ENCODE measurements around the gene SHISA5. TPM values are rescaled to one million over a fixed set of nuclear protein-coding genes. Genes with fewer than 3 reads are reported as not detected.

SHISA5 gene
- polyA plus RNA-seq, 4 donors: 68.2 to 220 (median 106) TPM

DNA sequence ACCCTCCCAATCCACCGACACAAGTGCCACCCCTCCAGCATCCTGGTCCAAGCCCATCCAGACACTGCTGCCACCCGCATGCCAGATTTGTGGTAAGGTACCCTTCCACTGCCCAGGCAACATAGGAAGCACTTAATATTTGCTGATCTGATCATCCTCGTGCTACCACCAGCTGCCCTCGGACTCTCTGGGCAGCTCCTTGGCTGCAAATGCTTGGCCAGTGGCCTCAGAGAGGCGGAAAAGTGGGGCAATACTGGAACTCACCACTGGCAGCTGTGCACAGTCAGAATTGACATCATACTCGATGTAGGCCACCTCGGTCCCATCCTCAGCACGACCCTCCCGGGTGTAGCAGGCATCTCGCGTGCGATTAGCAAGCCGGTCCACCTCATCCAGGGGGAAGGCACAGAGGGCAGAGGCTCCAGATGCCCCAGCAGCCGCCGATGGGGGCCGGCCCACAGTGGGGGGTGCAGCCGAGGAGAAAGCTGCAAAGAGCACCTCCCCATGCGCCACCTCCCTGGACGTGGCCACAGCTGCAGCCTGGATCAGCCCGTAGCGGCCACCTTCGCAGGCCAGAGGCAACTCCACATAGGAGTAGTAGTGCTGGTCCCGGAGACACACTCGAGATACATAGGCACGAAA is 80.6 kb downstream of the SHISA5 start:
- peaks cover 0 to 37% (median 7%) of the 10 kb centered on the region in 3 donors for H3K4me1 ChIP-seq (ENCODE audit: control insufficient read depth in 3 of 3, insufficient read depth in 2 of 3, low read depth in 1 of 3, low read length in 2 of 3)

DNA sequence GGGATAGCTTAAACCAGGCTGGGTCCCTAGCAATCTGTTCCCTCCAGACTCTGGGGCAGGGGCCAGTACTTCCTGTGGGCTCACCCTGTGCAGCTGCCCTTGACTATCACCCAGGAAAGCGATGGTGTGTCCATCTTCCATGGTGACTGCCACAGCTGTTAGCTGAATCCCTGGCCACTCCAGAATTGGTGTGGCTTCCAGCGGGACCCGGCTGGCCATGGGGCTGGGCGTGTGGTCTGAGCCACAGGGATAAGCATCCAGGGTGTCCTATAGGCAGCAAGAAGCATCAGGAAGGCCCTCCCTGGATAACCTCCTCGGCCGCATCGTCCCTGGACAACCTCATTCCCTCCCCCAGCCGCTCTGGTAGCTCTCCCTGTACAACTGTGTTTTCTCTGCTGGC is 81.3 kb downstream of the SHISA5 start:
- no peaks in the 10 kb centered on the region for H3K27me3 ChIP-seq (ENCODE audit: control insufficient read depth in 3 of 3, insufficient read depth in 3 of 3, low read length in 3 of 3)
- H3K9me3 ChIP-seq (ENCODE audit: control insufficient read depth in 2 of 2, insufficient read depth in 1 of 2, low read depth in 1 of 2, low read length in 1 of 2): no peaks in the 10 kb centered on the region
- peaks cover 2 to 87% (median 6%) of the 10 kb centered on the region in 3 donors for H3K36me3 ChIP-seq (ENCODE audit: control insufficient read depth in 3 of 3, insufficient read depth in 2 of 3, low read depth in 1 of 3, low read length in 3 of 3)
- DNase-seq (no peak), FAIRE-seq (no peak)
- H3K27ac ChIP-seq (ENCODE audit: low read depth in 1 of 3, low read length in 2 of 3): no peak overlapping the region
- 85 to 96% (median 89%) methylated on average over 8 of the region's 8 CpGs for WGBS, 3 donors
- peaks cover 0 to 32% (median 7%) of the 10 kb centered on the region in 3 donors for H3K4me1 ChIP-seq (ENCODE audit: control insufficient read depth in 3 of 3, insufficient read depth in 2 of 3, low read depth in 1 of 3, low read length in 2 of 3)
- H3K4me3 ChIP-seq (ENCODE audit: low read depth in 1 of 3, low read length in 3 of 3): no peak overlapping the region

More for the DNA sequence above, 80.6 kb downstream of the SHISA5 start:
- DNase-seq (no peak), FAIRE-seq (no peak)
- H3K9me3 ChIP-seq (ENCODE audit: control insufficient read depth in 2 of 2, insufficient read depth in 1 of 2, low read depth in 1 of 2, low read length in 1 of 2): no peaks in the 10 kb centered on the region
- 87 to 89% (median 88%) methylated on average over 24 to 25 of the region's 25 CpGs for WGBS, 3 donors
- no peaks in the 10 kb centered on the region for H3K27me3 ChIP-seq (ENCODE audit: control insufficient read depth in 3 of 3, insufficient read depth in 3 of 3, low read length in 3 of 3)
- H3K27ac ChIP-seq (ENCODE audit: low read depth in 1 of 3, low read length in 2 of 3): no peak overlapping the region
- no peak overlapping the region for H3K4me3 ChIP-seq (ENCODE audit: low read depth in 1 of 3, low read length in 3 of 3)
- H3K36me3 ChIP-seq (ENCODE audit: control insufficient read depth in 3 of 3, insufficient read depth in 2 of 3, low read depth in 1 of 3, low read length in 3 of 3): peaks cover 2 to 80% (median 4%) of the 10 kb centered on the region in 3 donors

DNA sequence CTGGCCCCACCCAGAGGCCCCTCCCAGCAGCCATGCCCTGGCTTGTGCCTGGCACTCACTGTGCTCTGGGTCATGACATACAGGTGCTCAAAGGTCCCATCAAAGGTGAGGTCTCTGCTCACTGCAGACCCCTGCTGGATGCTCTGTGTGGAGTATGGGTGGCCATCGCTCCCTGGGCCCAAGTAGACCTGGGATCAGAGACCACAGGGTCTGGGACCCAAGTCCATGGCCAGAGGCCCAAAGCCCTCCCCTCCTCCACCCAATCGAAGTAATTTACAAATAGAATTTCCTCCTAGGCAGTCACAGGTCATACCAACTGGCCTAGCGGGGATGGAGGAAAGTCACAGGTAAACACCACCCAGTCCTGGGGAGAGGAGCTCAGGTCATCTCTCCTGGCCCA is 81.7 kb downstream of the SHISA5 start:
- FAIRE-seq (no peak), DNase-seq (no peak)
- Histone ChIP-seq H3K27ac (ENCODE audit: low read depth in 1 of 3, low read length in 2 of 3) (no peak overlapping the region), H3K4me3 (ENCODE audit: low read depth in 1 of 3, low read length in 3 of 3) (no peak overlapping the region), H3K36me3 (ENCODE audit: control insufficient read depth in 3 of 3, insufficient read depth in 2 of 3, low read depth in 1 of 3, low read length in 3 of 3) (peaks cover 2 to 91% (median 6%) of the 10 kb centered on the region in 3 donors), H3K27me3 (ENCODE audit: control insufficient read depth in 3 of 3, insufficient read depth in 3 of 3, low read length in 3 of 3) (no peaks in the 10 kb centered on the region), H3K4me1 (ENCODE audit: control insufficient read depth in 3 of 3, insufficient read depth in 2 of 3, low read depth in 1 of 3, low read length in 2 of 3) (peaks cover 0 to 27% (median 7%) of the 10 kb centered on the region in 3 donors), H3K9me3 (ENCODE audit: control insufficient read depth in 2 of 2, insufficient read depth in 1 of 2, low read depth in 1 of 2, low read length in 1 of 2) (no peaks in the 10 kb centered on the region)
- 61 to 83% (median 72%) methylated on average over 3 of the region's 3 CpGs for WGBS, 3 donors

DNA sequence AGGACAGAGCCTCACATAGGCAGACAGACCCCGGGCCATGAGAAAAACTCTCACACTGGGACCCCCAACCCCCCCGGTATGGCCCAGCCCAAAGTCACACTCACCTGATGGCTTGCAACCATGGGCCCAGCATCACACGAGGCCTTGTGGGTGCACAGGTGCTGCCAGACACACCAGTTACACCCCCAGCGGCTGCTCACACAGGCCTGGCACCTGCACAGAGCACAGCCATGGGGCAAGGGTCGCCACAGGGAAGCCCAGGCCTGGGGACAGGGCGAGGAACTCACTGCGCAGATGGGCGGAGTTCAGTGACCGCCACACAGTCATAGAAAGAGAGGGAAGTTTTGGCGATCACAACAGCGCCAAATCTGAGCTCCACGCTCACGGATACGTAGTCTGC is 83.4 kb downstream of the SHISA5 start:
- H3K36me3 ChIP-seq (ENCODE audit: control insufficient read depth in 3 of 3, insufficient read depth in 2 of 3, low read depth in 1 of 3, low read length in 3 of 3): peaks cover 2 to 99% (median 6%) of the 10 kb centered on the region in 3 donors
- H3K27ac ChIP-seq (ENCODE audit: low read depth in 1 of 3, low read length in 2 of 3): no peak overlapping the region
- DNase-seq (no peak), FAIRE-seq (no peak)
- WGBS, 3 donors: 78 to 85% (median 78%) methylated on average over 13 to 14 of the region's 14 CpGs
- H3K27me3 ChIP-seq (ENCODE audit: control insufficient read depth in 3 of 3, insufficient read depth in 3 of 3, low read length in 3 of 3): no peaks in the 10 kb centered on the region
- no peaks in the 10 kb centered on the region for H3K9me3 ChIP-seq (ENCODE audit: control insufficient read depth in 2 of 2, insufficient read depth in 1 of 2, low read depth in 1 of 2, low read length in 1 of 2)
- no peak overlapping the region for H3K4me3 ChIP-seq (ENCODE audit: low read depth in 1 of 3, low read length in 3 of 3)
- peaks cover 0 to 10% (median under 1%) of the 10 kb centered on the region in 3 donors for H3K4me1 ChIP-seq (ENCODE audit: control insufficient read depth in 3 of 3, insufficient read depth in 2 of 3, low read depth in 1 of 3, low read length in 2 of 3)

DNA sequence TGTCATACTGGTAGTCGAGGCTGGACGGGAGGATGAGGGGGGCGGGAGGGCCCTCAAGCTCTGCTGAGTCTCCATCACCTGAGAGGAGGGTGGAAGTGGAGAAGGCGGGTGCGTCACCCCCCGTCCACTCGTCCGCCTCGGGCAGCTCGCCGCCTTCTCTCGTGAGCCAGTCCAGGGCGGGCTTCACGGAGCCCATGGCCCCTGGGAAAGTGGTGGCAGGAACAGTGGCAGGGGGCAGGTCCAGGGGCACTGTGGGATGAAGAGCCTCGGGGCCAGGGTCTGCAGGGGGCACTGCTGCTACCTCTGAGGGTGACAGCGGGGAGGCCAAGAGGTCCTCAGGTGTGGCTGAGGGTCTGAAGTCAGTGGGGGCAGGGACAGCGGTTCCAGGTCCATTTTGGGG is 84.4 kb downstream of the SHISA5 start:
- H3K9me3 ChIP-seq (ENCODE audit: control insufficient read depth in 2 of 2, insufficient read depth in 1 of 2, low read depth in 1 of 2, low read length in 1 of 2): no peaks in the 10 kb centered on the region
- FAIRE-seq (no peak), DNase-seq (no peak)
- no peaks in the 10 kb centered on the region for H3K27me3 ChIP-seq (ENCODE audit: control insufficient read depth in 3 of 3, insufficient read depth in 3 of 3, low read length in 3 of 3)
- H3K4me3 ChIP-seq (ENCODE audit: low read depth in 1 of 3, low read length in 3 of 3): no peak overlapping the region
- peaks cover 0 to under 1% (median 0%) of the 10 kb centered on the region in 3 donors for H3K4me1 ChIP-seq (ENCODE audit: control insufficient read depth in 3 of 3, insufficient read depth in 2 of 3, low read depth in 1 of 3, low read length in 2 of 3)
- H3K27ac ChIP-seq (ENCODE audit: low read depth in 1 of 3, low read length in 2 of 3): no peak overlapping the region
- 89 to 93% (median 91%) methylated on average over 17 of the region's 17 CpGs for WGBS, 3 donors
- peaks cover 5 to 100% (median 8%) of the 10 kb centered on the region in 3 donors for H3K36me3 ChIP-seq (ENCODE audit: control insufficient read depth in 3 of 3, insufficient read depth in 2 of 3, low read depth in 1 of 3, low read length in 3 of 3)

DNA sequence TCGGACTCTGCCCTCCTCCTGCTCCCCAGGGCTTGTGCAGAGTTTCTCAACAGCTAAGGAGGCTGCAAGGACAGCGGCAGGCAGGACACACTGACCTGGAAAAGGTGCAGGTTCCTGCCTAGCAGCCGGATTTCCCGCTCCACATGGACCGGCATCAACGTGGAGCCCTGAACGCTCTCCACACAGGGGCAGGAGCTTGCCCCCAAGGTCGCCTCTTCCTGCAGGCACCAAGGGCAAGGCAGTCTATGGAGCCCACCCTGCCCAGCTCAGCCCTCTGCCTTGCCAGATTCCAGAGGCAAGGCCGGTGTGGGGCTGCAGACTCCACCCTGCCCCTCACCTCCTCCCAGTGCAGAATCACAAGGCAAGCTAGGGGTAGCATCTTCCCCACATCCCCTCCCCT is 84.8 kb downstream of the SHISA5 start:
- Histone ChIP-seq H3K9me3 (ENCODE audit: control insufficient read depth in 2 of 2, insufficient read depth in 1 of 2, low read depth in 1 of 2, low read length in 1 of 2) (no peaks in the 10 kb centered on the region), H3K4me3 (ENCODE audit: low read depth in 1 of 3, low read length in 3 of 3) (no peak overlapping the region), H3K4me1 (ENCODE audit: control insufficient read depth in 3 of 3, insufficient read depth in 2 of 3, low read depth in 1 of 3, low read length in 2 of 3) (no peaks in the 10 kb centered on the region), H3K27ac (ENCODE audit: low read depth in 1 of 3, low read length in 2 of 3) (no peak overlapping the region), H3K27me3 (ENCODE audit: control insufficient read depth in 3 of 3, insufficient read depth in 3 of 3, low read length in 3 of 3) (no peaks in the 10 kb centered on the region), H3K36me3 (ENCODE audit: control insufficient read depth in 3 of 3, insufficient read depth in 2 of 3, low read depth in 1 of 3, low read length in 3 of 3) (peaks cover 5 to 100% (median 10%) of the 10 kb centered on the region in 3 donors)
- FAIRE-seq (no peak), DNase-seq (no peak)
- WGBS, 3 donors: 87 to 91% (median 88%) methylated on average over 9 of the region's 9 CpGs

DNA sequence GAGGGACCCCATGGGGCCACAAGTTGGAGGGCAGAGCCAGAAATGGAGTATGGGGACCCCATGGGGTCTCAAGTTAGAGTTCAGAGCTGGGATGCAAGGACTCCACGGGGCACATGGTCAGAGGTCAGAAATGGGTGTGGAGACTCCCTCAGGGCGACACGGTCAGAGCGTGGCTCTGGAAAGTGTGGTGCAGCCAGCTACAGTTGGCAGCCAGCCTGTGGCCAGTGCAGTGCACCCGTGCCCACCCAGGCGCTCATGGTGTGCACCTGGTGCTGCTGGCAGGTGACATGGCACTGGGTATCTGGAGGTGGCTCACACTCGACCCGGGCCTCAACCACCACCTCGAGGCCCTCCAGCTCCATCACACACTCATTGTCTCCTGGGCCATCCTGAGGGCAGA is 85.3 kb downstream of the SHISA5 start:
- DNase-seq: no peak
- no peak overlapping the region for H3K27ac ChIP-seq (ENCODE audit: low read depth in 1 of 3, low read length in 2 of 3)
- no peaks in the 10 kb centered on the region for H3K9me3 ChIP-seq (ENCODE audit: control insufficient read depth in 2 of 2, insufficient read depth in 1 of 2, low read depth in 1 of 2, low read length in 1 of 2)
- no peak for FAIRE-seq
- no peaks in the 10 kb centered on the region for H3K27me3 ChIP-seq (ENCODE audit: control insufficient read depth in 3 of 3, insufficient read depth in 3 of 3, low read length in 3 of 3)
- 79 to 87% (median 79%) methylated on average over 9 of the region's 9 CpGs for WGBS, 3 donors
- H3K36me3 ChIP-seq (ENCODE audit: control insufficient read depth in 3 of 3, insufficient read depth in 2 of 3, low read depth in 1 of 3, low read length in 3 of 3): peaks cover 5 to 100% (median 10%) of the 10 kb centered on the region in 3 donors
- H3K4me3 ChIP-seq (ENCODE audit: low read depth in 1 of 3, low read length in 3 of 3): no peak overlapping the region
- no peaks in the 10 kb centered on the region for H3K4me1 ChIP-seq (ENCODE audit: control insufficient read depth in 3 of 3, insufficient read depth in 2 of 3, low read depth in 1 of 3, low read length in 2 of 3)

DNA sequence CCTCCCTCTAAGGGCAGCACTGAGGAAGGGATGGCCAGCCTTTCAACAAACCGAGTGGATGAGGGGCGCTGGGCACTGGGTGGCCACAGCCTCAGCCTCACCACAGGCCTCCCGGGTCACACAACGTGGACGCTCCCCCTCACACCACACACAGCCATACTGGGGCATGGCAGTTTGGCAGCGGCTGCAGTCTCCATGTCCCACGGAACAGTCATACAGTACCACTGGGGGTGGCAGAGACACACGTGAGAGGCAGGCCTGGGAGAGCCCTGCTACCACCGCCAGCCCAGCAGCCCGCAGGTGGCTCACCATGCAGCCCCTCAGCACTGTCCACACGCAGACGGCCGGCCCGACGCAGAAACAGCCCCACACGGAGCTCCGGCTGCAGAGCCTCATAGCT is 85.8 kb downstream of the SHISA5 start:
- no peak overlapping the region for H3K4me3 ChIP-seq (ENCODE audit: low read depth in 1 of 3, low read length in 3 of 3)
- FAIRE-seq (no peak), DNase-seq (no peak)
- peaks cover 5 to 100% (median 10%) of the 10 kb centered on the region in 3 donors for H3K36me3 ChIP-seq (ENCODE audit: control insufficient read depth in 3 of 3, insufficient read depth in 2 of 3, low read depth in 1 of 3, low read length in 3 of 3)
- no peak overlapping the region for H3K27ac ChIP-seq (ENCODE audit: low read depth in 1 of 3, low read length in 2 of 3)
- no peaks in the 10 kb centered on the region for H3K9me3 ChIP-seq (ENCODE audit: control insufficient read depth in 2 of 2, insufficient read depth in 1 of 2, low read depth in 1 of 2, low read length in 1 of 2)
- no peaks in the 10 kb centered on the region for H3K4me1 ChIP-seq (ENCODE audit: control insufficient read depth in 3 of 3, insufficient read depth in 2 of 3, low read depth in 1 of 3, low read length in 2 of 3)
- no peaks in the 10 kb centered on the region for H3K27me3 ChIP-seq (ENCODE audit: control insufficient read depth in 3 of 3, insufficient read depth in 3 of 3, low read length in 3 of 3)
- WGBS, 3 donors: 91 to 92% (median 91%) methylated on average over 15 to 17 of the region's 17 CpGs

Measured in small intestine (tissue), 7 donors.